Stimulated activated CD4-positive, alpha-beta T cell treated with anti-CD3 and anti-CD28 coated beads, Interleukin-12 subunit alpha, Interleukin-12 subunit beta, amount 100 ng/mL, for 24 hours (primary cell): Measurements from ENCODE around the gene SMOC2.
"Not testable (repeated sequence)": the region's sequence is repeated elsewhere in the genome, so short reads cannot be mapped to it uniquely, and the experiment has no call there.

Experiments
- DNase-seq, 2 experiments: peaks; one replicate each; pipeline ENCODE4 v3.0.0-alpha.2; 2020; ENCODE audit warnings: low read depth in 2 of 2

The SMOC2 gene

DNA sequence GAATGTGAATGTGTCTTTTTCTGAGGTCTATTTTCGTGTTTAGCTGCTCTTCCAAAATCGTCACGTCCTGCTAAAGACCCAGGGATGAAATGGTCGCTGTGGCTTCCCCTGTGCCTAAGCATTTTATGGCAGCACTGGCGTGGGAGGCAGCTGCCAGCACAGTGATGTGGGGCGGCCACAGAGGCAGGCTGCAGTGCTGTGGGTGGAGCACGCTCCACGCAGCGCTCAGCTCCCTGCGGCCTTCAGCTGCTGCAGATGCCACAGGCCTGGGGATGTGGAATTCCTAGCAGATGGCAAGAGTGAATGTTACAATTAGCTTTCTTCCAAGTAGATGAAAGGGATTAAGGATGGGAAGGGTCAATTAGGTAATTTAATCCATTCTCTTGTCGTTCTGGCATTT, 242.6 kb downstream of the SMOC2 start:
- no peak for DNase-seq

GRCh38 chr6:168684471-168684870, 243.5 kb downstream of the SMOC2 start:
- DNase-seq: no peak

DNA sequence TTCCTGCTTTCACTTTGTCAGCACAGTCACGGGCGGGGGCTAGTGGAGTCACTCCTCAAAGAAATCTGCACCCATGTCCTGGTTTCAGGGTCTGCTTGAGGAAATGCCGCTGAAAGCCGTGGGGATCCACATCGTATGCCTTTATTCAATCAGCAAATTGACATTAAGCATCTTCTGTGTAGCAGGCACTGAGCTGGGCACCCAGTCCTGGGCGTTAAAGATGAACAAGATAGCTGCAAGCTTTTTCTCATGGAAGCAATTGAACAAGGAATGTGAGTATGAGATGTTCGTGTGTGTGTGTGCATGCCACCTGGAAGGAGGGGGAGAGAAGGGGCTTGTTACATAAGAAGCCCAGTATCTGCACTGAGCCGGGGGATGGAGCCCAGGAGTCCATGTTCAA, 243.9 kb downstream of the SMOC2 start:
- no peak for DNase-seq

GRCh38 chr6:168686029-168686738, 245.2 kb downstream of the SMOC2 start:
- no peak for DNase-seq

- no peak for DNase-seq
Observed at GRCh38 chr6:168686831-168687730, 246.1 kb downstream of the SMOC2 start.

DNA sequence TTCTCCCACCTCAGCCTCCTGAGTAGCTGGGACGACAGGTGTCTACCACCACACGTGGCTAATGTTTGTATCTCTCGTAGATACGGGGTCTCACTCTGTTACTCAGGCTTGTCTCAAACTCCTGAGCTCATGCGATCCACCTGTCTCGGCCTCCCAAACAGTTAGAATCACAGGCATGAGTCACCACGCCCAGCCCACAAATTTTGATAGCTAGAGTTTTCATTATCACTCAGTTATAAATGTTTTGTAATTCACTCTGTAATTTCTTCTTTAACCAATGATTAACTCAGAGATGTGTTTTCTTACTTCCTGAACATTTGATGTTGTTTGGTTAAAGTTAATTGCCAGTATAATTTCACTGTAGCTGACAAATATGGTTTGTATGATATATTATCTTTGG, 249.3 kb downstream of the SMOC2 start:
- no peak for DNase-seq

GRCh38 chr6:168691774-168692173, 250.8 kb downstream of the SMOC2 start:
- DNase-seq: no peak

DNA sequence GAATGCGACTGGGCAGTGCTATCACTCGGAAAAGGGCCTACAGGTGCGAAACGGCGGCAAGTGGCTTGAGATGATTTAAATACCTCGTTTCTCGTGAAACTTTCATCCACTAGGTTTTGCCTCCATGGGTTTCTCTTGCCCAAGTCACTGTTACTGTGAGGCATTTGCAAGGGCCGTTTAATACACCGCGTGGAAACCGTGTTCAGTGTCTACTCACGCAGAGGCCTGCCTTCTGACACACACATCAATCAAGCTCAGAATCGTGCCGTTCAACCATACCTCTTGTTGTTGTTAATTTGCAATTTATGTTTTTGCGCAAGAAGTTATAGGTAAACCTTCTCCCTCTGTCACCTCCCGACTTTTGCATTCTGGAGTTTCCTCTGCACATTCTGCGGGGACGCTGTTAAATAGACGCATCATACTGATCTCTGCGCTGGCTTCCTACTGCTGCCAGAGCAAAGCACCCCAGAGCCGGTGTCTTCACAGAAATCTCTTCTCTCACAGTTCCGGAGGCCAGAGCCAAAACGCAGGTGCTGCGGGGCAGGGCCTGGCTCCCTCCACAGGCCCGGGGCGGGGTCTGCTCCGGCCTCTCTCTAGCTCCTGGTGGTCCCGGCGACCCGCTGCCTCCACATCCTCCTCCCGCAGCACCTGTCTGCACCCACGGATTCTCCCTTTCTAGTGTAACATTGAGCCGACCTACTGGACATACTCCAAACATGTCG, 251.4 kb downstream of the SMOC2 start:
- no peak for DNase-seq

DNA sequence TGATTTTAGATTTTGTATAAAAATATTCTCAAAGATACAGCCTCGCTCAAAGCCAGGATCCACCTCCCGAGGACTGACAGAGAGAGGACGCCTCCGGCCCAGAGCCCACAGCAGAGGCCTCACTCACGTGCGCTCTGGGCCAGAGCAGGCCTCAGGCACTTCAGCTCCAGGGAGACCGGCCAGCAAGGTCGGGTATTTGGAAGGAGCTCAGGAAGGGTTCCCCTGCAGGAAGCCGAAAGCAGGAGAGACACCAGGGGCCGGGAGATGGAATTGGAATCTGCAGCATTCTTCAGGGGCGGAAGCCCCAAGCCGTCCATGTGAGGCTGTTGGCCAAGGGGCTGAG, 251.9 kb downstream of the SMOC2 start:
- not testable (repeated sequence) for DNase-seq

DNA sequence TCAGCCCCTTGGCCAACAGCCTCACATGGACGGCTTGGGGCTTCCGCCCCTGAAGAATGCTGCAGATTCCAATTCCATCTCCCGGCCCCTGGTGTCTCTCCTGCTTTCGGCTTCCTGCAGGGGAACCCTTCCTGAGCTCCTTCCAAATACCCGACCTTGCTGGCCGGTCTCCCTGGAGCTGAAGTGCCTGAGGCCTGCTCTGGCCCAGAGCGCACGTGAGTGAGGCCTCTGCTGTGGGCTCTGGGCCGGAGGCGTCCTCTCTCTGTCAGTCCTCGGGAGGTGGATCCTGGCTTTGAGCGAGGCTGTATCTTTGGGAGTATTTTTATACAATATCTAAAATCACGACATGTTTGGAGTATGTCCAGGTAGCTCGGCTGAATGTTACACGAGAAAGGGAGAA, 253.8 kb downstream of the SMOC2 start:
- not testable (repeated sequence) for DNase-seq

DNA sequence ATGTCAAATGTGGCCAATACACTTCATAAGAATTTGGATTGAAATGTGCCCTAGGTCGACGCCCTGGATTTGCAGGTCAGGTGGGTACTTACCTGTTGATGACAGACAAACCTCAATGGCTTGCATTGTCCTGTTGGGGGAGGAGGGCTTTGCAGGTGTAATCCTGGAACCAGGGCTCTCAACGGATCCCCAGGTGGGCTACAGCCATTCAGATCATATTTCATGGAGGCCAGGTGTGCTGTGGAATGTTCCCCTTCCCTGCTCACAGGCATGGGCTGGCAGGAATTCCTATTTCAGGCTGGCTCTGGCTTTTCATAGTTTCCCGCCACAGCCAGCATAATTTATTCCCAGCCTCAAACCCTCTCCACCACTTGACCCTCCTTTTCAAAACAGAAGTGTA, 254.7 kb downstream of the SMOC2 start:
- DNase-seq: no peak

DNA sequence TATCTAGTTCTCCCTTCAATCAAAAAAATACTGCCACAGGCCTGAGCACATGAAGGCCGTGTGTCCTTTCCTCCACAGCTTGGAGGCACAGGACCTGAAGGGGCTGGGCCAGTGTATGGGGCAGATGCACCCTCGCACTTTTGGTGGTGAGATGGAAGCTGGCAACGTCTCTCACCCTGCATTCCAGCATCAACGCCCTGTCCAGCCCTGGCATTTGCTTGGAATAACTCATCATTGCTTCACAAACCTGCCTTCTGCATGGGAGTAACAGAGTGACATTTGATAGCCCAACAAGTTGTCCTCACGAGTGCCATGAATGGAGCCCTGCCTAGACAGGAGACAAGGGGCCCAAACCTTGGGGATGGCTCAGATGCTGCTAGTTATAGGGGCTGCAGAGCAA, 257.9 kb downstream of the SMOC2 start:
- no peak for DNase-seq

- no peak for DNase-seq
Observed at GRCh38 chr6:168699631-168700295, 258.8 kb downstream of the SMOC2 start.

DNA sequence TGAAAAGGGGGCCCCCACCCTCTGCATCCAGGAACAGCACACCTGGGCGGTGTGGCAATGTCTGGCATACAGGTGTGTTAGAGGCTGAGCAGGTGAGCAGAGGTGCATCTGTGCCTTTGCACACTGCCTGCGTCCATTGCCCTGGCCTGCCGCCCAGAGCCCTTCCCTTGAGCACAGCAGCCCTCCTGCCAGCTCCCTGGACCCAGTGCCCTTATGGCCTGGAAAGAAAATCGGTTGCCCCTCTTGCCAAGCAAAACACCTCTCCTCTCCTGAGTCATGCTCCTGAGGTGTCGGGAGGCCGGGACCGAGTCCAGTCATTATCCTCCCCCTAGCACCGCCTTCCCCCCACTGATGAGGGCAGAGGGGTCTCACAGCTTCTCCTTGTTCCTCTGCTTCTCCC, 259.9 kb downstream of the SMOC2 start:
- no peak for DNase-seq

- no peak for DNase-seq
Observed at GRCh38 chr6:168703990-168704389, 263.0 kb downstream of the SMOC2 start.

- no peak for DNase-seq
Observed at GRCh38 chr6:168704678-168705077, 263.7 kb downstream of the SMOC2 start.

DNA sequence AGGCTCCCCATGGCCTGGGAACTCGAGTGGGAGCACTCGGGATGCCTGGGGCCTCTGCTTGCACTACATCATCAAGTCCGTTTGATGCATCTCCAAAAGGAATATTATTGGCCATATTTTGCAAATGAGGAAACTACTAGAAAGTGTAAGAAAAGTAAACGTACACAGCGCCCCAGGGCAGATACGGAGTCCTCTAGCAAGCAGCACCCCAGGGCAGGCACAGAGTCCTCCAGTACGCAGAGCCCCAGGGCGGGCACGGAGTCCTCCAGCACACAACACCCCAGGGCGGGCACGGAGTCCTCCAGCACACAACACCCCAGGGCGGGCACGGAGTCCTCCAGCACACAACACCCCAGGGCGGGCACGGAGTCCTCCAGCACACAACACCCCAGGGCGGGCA, 264.3 kb downstream of the SMOC2 start:
- not testable (repeated sequence) for DNase-seq

GRCh38 chr6:168706471-168707177, 265.6 kb downstream of the SMOC2 start:
- no peak for DNase-seq

- no peak for DNase-seq
Observed at GRCh38 chr6:168708526-168708925, 267.5 kb downstream of the SMOC2 start.

DNA sequence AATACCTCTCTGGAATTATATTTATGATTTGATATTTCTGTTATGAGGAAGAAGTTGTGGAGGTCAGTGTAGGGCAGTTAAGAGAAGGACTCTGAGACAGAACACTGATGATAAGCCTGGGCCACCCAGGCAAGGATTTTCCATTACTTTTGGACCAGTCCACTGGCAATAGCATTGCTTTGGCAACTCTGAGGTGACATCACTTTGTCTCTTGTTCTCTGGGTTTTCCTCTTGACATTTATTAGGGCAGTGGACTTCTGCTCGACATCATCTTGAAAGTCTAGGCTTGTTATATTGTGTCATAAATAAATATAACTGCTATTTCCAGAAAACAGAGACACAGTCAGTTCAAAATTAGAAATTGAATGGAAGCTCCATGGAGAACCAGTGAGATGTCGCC, 268.0 kb downstream of the SMOC2 start:
- DNase-seq: no peak

DNA sequence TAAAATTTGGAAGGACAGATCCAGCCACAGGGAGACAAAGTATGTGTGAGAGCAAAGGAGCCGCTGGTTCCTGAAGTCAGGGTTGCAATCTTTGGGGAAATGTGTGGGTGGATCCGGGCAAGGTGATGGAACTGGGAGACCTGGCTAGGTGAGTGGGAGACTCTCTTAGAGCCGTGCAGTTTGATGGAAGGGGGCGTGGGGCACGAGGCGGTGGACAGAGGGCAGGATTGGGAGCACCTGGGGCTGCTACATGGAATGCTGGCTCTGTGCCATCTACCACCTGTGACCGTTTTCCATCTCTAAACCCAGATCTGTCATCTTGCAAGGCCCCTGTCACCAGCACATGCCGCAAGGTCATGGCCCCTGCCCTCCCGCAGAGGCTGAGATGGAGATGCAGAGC, 268.4 kb downstream of the SMOC2 start:
- no peak for DNase-seq
